GM12801 (cell line): Measurements from ENCODE around the gene PPP4R1.

Experiments
- CTCF ChIP-seq: IDR thresholded peaks from one replicate; pipeline ENCODE4 v1.5.1; 2011; ENCODE audit warnings: control low read depth; ENCODE audit not compliant: insufficient read length; ENCODE audit errors: extremely low read depth

The PPP4R1 gene

GRCh38 chr18:9614401-9615279, at the start of gene PPP4R1:
Gene PPP4R1 (minus strand): TSS chr18:9614559. CDS start chr18:9614484, 75 bp downstream.
- TF ChIP-seq CTCF = no peak

GRCh38 chr18:9663377-9663776, 49.0 kb upstream of the PPP4R1 start:
- no peak for TF ChIP-seq CTCF

GRCh38 chr18:9661564-9661963, 47.2 kb upstream of the PPP4R1 start:
- no peak for TF ChIP-seq CTCF

GRCh38 chr18:9659499-9660375, 45.4 kb upstream of the PPP4R1 start:
- no peak for TF ChIP-seq CTCF

- TF ChIP-seq CTCF = no peak
Observed at GRCh38 chr18:9658087-9658641, 43.8 kb upstream of the PPP4R1 start.

- no peak for TF ChIP-seq CTCF
Observed at GRCh38 chr18:9655232-9655767, 40.9 kb upstream of the PPP4R1 start.

GRCh38 chr18:9653390-9653789, 39.0 kb upstream of the PPP4R1 start:
- TF ChIP-seq CTCF = no peak
